ENCODE data around the gene ST3GAL6. TPM values are rescaled to one million over a fixed set of nuclear protein-coding genes. Genes with fewer than 3 reads are reported as not detected.

The ST3GAL6 gene
- total and polyA plus RNA-seq, 4 donors = 17.3 to 79.7 (median 29.4) TPM

GRCh38 chr3:98755601-98756000 is 7.5 kb upstream of the ST3GAL6 start:
- WGBS = 84% methylated on average over 4 of the region's 4 CpGs
- no peak overlapping the region for H3K4me3 ChIP-seq (ENCODE audit: low read depth in 1 of 3, low read length in 3 of 3)
- no peak for DNase-seq (ENCODE audit: low spot score)

DNA sequence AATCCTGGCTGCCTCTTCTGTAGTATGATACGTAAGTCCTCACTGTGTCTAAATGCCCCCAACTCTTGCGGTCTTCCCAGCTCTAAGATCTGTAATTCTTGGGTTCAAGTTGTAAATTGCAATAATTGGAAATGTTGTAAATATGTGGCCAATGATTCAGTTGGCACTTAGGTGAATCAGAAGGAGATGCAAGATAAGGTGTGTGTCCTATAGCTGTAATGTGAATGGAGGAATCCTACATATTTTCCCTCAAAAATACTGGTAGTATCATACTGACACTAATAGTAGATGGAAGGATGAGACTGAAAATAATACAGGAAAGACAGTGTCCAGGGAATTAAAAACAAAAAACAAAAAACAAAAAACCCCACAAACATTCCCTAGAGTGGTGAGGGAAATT is 3.5 kb upstream of the ST3GAL6 start:
- 96% methylated on average over 2 of the region's 2 CpGs for WGBS
- Histone ChIP-seq H3K36me3 (ENCODE audit: control insufficient read depth in 4 of 4, insufficient read depth in 3 of 4, low read depth in 1 of 4, low read length in 3 of 4) (no peaks in the 10 kb centered on the region), H3K9ac (ENCODE audit: low read depth in 1 of 2, low read length in 2 of 2) (no peak overlapping the region), H3K4me1 (ENCODE audit: control insufficient read depth in 4 of 4, insufficient read depth in 4 of 4, low read length in 3 of 4) (peaks cover 11 to 41% (median 17%) of the 10 kb centered on the region in 4 donors), H3K9me3 (ENCODE audit: control insufficient read depth in 4 of 4, low read length in 3 of 4) (no peaks in the 10 kb centered on the region), H3K27ac (ENCODE audit: low read depth in 1 of 2, low read length in 2 of 2) (peak overlapping the region in 1 of 2 donors; percentile 16), H3K4me3 (ENCODE audit: low read depth in 1 of 3, low read length in 3 of 3) (no peak overlapping the region), H3K27me3 (ENCODE audit: control insufficient read depth in 4 of 4, insufficient read depth in 4 of 4, low read length in 3 of 4) (no peaks in the 10 kb centered on the region)
- no peak for DNase-seq (ENCODE audit: low spot score)
- TF ChIP-seq FOXA1 (IDR thresholded peaks at IDR 0.05) (no peak), MAX (IDR thresholded peaks at IDR 0.05) (no peak), NR2F2 (IDR thresholded peaks at IDR 0.05) (no peak), ZBTB33 (IDR thresholded peaks at IDR 0.05) (no peak), HNF4A (conservative IDR thresholded peaks at IDR 0.05) (no peak), HNF4G (IDR thresholded peaks at IDR 0.05) (no peak), TAF1 (conservative IDR thresholded peaks at IDR 0.05) (no peak), FOXA2 (IDR thresholded peaks at IDR 0.05) (no peak), EGR1 (IDR thresholded peaks at IDR 0.05; ENCODE audit: low read depth in 2 of 2) (no peak), SP1 (IDR thresholded peaks at IDR 0.05) (no peak), YY1 (IDR thresholded peaks at IDR 0.05) (no peak), GABPA (IDR thresholded peaks at IDR 0.05 in 1 of 2, conservative IDR thresholded peaks at IDR 0.05 in 1 of 2) (no peak), JUND (IDR thresholded peaks at IDR 0.05) (no peak), RAD21 (IDR thresholded peaks at IDR 0.05) (no peak), RXRA (IDR thresholded peaks at IDR 0.05) (no peak)
- TF ChIP-seq, protein P1, sequence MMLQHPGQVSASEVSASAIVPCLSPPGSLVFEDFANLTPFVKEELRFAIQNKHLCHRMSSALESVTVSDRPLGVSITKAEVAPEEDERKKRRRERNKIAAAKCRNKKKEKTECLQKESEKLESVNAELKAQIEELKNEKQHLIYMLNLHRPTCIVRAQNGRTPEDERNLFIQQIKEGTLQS (IDR thresholded peaks at IDR 0.05) = no peak
- TF ChIP-seq, protein P2, sequence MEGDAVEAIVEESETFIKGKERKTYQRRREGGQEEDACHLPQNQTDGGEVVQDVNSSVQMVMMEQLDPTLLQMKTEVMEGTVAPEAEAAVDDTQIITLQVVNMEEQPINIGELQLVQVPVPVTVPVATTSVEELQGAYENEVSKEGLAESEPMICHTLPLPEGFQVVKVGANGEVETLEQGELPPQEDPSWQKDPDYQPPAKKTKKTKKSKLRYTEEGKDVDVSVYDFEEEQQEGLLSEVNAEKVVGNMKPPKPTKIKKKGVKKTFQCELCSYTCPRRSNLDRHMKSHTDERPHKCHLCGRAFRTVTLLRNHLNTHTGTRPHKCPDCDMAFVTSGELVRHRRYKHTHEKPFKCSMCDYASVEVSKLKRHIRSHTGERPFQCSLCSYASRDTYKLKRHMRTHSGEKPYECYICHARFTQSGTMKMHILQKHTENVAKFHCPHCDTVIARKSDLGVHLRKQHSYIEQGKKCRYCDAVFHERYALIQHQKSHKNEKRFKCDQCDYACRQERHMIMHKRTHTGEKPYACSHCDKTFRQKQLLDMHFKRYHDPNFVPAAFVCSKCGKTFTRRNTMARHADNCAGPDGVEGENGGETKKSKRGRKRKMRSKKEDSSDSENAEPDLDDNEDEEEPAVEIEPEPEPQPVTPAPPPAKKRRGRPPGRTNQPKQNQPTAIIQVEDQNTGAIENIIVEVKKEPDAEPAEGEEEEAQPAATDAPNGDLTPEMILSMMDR (IDR thresholded peaks at IDR 0.05; ENCODE audit: low read depth, low read length, missing input control) = no peak
- TF ChIP-seq, protein P3, sequence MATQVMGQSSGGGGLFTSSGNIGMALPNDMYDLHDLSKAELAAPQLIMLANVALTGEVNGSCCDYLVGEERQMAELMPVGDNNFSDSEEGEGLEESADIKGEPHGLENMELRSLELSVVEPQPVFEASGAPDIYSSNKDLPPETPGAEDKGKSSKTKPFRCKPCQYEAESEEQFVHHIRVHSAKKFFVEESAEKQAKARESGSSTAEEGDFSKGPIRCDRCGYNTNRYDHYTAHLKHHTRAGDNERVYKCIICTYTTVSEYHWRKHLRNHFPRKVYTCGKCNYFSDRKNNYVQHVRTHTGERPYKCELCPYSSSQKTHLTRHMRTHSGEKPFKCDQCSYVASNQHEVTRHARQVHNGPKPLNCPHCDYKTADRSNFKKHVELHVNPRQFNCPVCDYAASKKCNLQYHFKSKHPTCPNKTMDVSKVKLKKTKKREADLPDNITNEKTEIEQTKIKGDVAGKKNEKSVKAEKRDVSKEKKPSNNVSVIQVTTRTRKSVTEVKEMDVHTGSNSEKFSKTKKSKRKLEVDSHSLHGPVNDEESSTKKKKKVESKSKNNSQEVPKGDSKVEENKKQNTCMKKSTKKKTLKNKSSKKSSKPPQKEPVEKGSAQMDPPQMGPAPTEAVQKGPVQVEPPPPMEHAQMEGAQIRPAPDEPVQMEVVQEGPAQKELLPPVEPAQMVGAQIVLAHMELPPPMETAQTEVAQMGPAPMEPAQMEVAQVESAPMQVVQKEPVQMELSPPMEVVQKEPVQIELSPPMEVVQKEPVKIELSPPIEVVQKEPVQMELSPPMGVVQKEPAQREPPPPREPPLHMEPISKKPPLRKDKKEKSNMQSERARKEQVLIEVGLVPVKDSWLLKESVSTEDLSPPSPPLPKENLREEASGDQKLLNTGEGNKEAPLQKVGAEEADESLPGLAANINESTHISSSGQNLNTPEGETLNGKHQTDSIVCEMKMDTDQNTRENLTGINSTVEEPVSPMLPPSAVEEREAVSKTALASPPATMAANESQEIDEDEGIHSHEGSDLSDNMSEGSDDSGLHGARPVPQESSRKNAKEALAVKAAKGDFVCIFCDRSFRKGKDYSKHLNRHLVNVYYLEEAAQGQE (IDR thresholded peaks at IDR 0.05) = no peak

More at GRCh38 chr3:98755601-98756000, 7.5 kb upstream of the ST3GAL6 start:
- no peaks in the 10 kb centered on the region for H3K9me3 ChIP-seq (ENCODE audit: control insufficient read depth in 4 of 4, low read length in 3 of 4)
- H3K27ac ChIP-seq (ENCODE audit: low read depth in 1 of 2, low read length in 2 of 2) = no peak overlapping the region
- H3K9ac ChIP-seq (ENCODE audit: low read depth in 1 of 2, low read length in 2 of 2) = no peak overlapping the region
- TF ChIP-seq ZBTB33 (IDR thresholded peaks at IDR 0.05) = no peak
- TF ChIP-seq RXRA (IDR thresholded peaks at IDR 0.05) = no peak
- TF ChIP-seq JUND (IDR thresholded peaks at IDR 0.05) = no peak
- no peak for TF ChIP-seq RAD21 (IDR thresholded peaks at IDR 0.05)
- no peak for TF ChIP-seq YY1 (IDR thresholded peaks at IDR 0.05)
- TF ChIP-seq FOXA2 (IDR thresholded peaks at IDR 0.05) = no peak
- TF ChIP-seq HNF4G (IDR thresholded peaks at IDR 0.05) = no peak
- no peak for TF ChIP-seq EGR1 (IDR thresholded peaks at IDR 0.05; ENCODE audit: low read depth in 2 of 2)
- TF ChIP-seq NR2F2 (IDR thresholded peaks at IDR 0.05) = no peak
- TF ChIP-seq FOXA1 (IDR thresholded peaks at IDR 0.05) = no peak
- H3K36me3 ChIP-seq (ENCODE audit: control insufficient read depth in 4 of 4, insufficient read depth in 3 of 4, low read depth in 1 of 4, low read length in 3 of 4) = no peaks in the 10 kb centered on the region
- no peaks in the 10 kb centered on the region for H3K27me3 ChIP-seq (ENCODE audit: control insufficient read depth in 4 of 4, insufficient read depth in 4 of 4, low read length in 3 of 4)
- H3K4me1 ChIP-seq (ENCODE audit: control insufficient read depth in 4 of 4, insufficient read depth in 4 of 4, low read length in 3 of 4) = peaks cover 8 to 31% (median 11%) of the 10 kb centered on the region in 4 donors

Data from liver (tissue), 9 donors.